GM12801 (cell line): ENCODE results near the gene TMEM50B.

Experiments used
- TF ChIP-seq, protein P1 (sequence below): IDR thresholded peaks from one replicate; pipeline ENCODE4 v1.5.1; 2011; ENCODE audit warnings: control low read depth; ENCODE audit not compliant: insufficient read length; ENCODE audit errors: extremely low read depth

TMEM50B gene

GRCh38 chr21:33433001-33433400 is 46.8 kb downstream of the TMEM50B start:
- TF ChIP-seq, protein P1, sequence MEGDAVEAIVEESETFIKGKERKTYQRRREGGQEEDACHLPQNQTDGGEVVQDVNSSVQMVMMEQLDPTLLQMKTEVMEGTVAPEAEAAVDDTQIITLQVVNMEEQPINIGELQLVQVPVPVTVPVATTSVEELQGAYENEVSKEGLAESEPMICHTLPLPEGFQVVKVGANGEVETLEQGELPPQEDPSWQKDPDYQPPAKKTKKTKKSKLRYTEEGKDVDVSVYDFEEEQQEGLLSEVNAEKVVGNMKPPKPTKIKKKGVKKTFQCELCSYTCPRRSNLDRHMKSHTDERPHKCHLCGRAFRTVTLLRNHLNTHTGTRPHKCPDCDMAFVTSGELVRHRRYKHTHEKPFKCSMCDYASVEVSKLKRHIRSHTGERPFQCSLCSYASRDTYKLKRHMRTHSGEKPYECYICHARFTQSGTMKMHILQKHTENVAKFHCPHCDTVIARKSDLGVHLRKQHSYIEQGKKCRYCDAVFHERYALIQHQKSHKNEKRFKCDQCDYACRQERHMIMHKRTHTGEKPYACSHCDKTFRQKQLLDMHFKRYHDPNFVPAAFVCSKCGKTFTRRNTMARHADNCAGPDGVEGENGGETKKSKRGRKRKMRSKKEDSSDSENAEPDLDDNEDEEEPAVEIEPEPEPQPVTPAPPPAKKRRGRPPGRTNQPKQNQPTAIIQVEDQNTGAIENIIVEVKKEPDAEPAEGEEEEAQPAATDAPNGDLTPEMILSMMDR, result no peak

DNA sequence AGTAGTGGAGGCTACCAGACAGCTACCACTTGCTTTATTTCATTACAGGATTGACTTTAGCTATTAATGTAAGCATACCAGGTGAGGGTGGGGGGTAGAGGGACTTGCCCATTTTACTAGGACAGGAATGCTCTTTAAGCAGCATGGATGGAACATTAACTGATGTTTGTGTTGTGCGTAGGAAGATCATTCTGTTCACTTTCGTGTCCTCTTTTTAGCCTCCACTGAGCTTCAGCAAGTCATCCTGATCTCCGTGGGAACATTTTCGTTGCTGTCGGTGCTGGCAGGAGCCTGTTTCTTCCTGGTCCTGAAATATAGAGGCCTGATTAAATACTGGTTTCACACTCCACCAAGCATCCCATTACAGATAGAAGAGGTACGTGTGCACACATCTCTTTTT is 47.3 kb downstream of the TMEM50B start:
- TF ChIP-seq, protein P1, result no peak

DNA sequence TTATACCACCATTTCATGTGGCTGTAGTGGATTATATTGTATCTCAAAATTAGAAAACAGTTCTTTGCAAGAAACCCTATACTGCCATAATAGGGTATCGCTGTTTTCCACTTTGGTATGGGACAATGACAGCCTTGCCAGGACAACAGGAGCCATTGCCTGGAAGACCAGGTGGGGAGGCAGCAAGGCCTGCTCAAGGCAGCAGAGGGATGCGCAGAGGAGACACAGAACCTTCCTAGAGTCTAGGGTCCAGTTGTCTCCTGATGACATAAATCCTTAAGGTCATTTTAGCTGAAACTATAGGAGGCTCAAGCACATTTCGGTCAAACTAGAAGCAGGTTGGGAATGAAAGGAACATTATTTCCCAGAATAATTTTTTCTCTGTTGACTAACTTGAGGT is 48.9 kb downstream of the TMEM50B start:
- TF ChIP-seq, protein P1, result no peak

GRCh38 chr21:33428669-33429068 is 51.1 kb downstream of the TMEM50B start:
- TF ChIP-seq, protein P1, result no peak

GRCh38 chr21:33427051-33427450 is 52.7 kb downstream of the TMEM50B start:
- TF ChIP-seq, protein P1, result no peak

DNA sequence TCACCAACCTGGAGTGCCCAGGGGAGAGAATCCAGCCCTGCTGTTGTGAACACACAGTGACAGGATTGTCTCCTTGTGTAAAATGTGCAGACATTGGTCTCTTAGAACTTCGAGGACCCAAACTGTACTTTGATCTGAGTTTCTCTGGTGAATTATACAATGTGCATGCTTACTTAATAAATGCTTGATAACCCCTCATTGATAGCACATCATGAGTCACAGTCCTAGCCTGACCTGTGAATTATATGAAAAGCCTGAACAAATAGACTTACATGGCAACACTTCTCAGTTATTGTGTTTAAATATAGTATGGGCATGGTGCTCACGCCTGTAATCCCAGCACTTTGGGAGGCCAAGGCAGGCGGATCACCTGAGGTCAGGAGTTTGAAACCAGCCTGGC is 53.9 kb downstream of the TMEM50B start:
- TF ChIP-seq, protein P1, result no peak

DNA sequence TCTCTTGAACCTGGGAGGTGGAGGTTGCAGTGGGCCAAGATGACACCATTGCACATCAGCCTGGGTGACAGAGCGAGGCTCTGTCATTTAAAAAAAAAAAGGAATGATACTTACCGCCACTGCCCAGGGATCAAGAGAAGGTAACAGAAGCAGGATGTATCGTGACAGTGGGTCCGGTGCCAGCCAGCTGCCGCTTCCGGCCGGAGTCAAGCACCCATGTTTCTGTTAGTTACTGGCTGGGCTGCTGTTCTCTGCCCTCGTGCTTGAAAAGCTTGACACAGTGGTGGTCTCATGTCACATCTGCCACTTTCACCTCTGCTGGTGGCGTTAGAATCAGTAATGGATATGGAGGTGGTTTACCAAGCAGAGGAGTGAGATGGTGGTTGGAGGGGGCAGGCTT is 55.6 kb downstream of the TMEM50B start:
- TF ChIP-seq, protein P1, result no peak
